K562 (cell line): ENCODE results near the gene RETREG2. TPM values are rescaled to one million over a fixed set of nuclear protein-coding genes. Genes with fewer than 3 reads are reported as not detected.

Experiments
- CREB5 ChIP-seq: fragments of 250-450 bp; sonication (Bioruptor Pico); IDR thresholded peaks from 2 replicates; pipeline ENCODE4 v1.5.0; 2020; ENCODE audit warnings: mild to moderate bottlenecking
- EP400 ChIP-seq: fragments of 450-650 bp; IDR thresholded peaks from 2 replicates; pipeline ENCODE4 v1.6.1; 2017; ENCODE audit warnings: antibody characterized with exemption, mild to moderate bottlenecking, moderate library complexity
- JUN ChIP-seq, 2 experiments: sonication (generic) in 1 of 2; formaldehyde crosslinking in 1 of 2; IDR thresholded peaks; 2 replicates each; pipeline versions ENCODE4 v1.6.1 to v1.8.0; 2012 to 2022; ENCODE audit warnings: borderline replicate concordance in 2 of 2, mild to moderate bottlenecking in 2 of 2, improper control_type of control experiment in 1 of 2, low read depth in 1 of 2, low read length in 1 of 2, missing genetic modification reagents in 1 of 2
- MXD1 ChIP-seq: fragments of 250-450 bp; sonication (Bioruptor Pico); IDR thresholded peaks from 2 replicates; pipeline ENCODE4 v1.8.0; 2021; ENCODE audit warnings: borderline replicate concordance, mild to moderate bottlenecking, moderate library complexity; ENCODE audit not compliant: poor library complexity, severe bottlenecking
- NFE2 ChIP-seq: IDR thresholded peaks from 2 replicates; pipeline ENCODE4 v1.6.1; 2014; ENCODE audit warnings: antibody characterized with exemption, low read depth
- TAF15 ChIP-seq: fragments of 200-400 bp; formaldehyde crosslinking; IDR thresholded peaks from 2 replicates; pipeline ENCODE4 v1.6.1; 2017; ENCODE audit warnings: mild to moderate bottlenecking, low read depth, low read length, moderate library complexity
- ZNF274 ChIP-seq: IDR thresholded peaks from 2 replicates; pipeline ENCODE4 v1.6.1; 2011; ENCODE audit warnings: low read depth, mild to moderate bottlenecking, low read length, moderate library complexity, borderline replicate concordance
- polyA plus RNA-seq, 8 experiments: library from polyadenylated mRNA; depleted of rRNA in 4 of 8; stranded (reverse) in 5 of 8; unstranded in 3 of 8; fragments of >200 nt; fragmentation: Nextera tagmentation in 2 of 8; fragmentation: Illumina TruSeq in 1 of 8; extraction: Ambion mirVana in 2 of 8; extraction: Trizol in 1 of 8; gene quantifications; 2 replicates each; pipeline versions ENCODE4 v1.2.1 to v1.2.3, GENCODE V29; 2011 to 2014; ENCODE audit warnings: inconsistent platforms in 1 of 8, missing spikeins in 1 of 8
- total RNA-seq, 7 experiments: library from RNA; depleted of rRNA in 6 of 7; stranded (reverse); fragments of >200 nt in 6 of 7; fragmentation: Illumina TruSeq in 2 of 7; extraction: Trizol in 2 of 7; gene quantifications; 2 replicates each; pipeline versions ENCODE4 v1.2.1 to v1.2.3, GENCODE V29; 2011 to 2021; ENCODE audit warnings: low replicate concordance in 1 of 7
- TF ChIP-seq, protein P1 (sequence below): sonication (generic); formaldehyde crosslinking; IDR thresholded peaks from 2 replicates; pipeline ENCODE4 v1.8.0; 2022; ENCODE audit warnings: mild to moderate bottlenecking, missing genetic modification reagents, borderline replicate concordance
- TF ChIP-seq, protein P2 (sequence below): fragments of 200-600 bp; sonication (generic); IDR thresholded peaks from one replicate; pipeline ENCODE4 v1.6.1; 2012; ENCODE audit warnings: mild to moderate bottlenecking, low read depth, low read length, inconsistent platforms

The RETREG2 gene
- total and polyA plus RNA-seq, 9 of the 15 experiments (the other 6 are each of a cell fraction or from before 2014, with no cell fraction given) = 4.9 to 40.1 (median 19.2) TPM

GRCh38 chr2:219218732-219219701 lies 40.9 kb downstream of the RETREG2 start, which contains the start of gene ABCB6 (continued):
- TF ChIP-seq TAF15 (no peak), NFE2 (no peak), ZNF274 (no peak), CREB5 (CRISPR knock-in tag) (no peak), JUN (IDR thresholded peaks at IDR 0.05; ENCODE audit: borderline replicate concordance, low read depth, low read length) (peak; percentile 65; the same call in 1 of the 2 replicates), JUN (CRISPR knock-in tag; IDR thresholded peaks at IDR 0.05; ENCODE audit: borderline replicate concordance) (peak; percentile 44; the same call in 1 of the 2 replicates), MXD1 (CRISPR knock-in tag) (peak; percentile 35), EP400 (peak; percentile 87)
- TF ChIP-seq, protein P1, sequence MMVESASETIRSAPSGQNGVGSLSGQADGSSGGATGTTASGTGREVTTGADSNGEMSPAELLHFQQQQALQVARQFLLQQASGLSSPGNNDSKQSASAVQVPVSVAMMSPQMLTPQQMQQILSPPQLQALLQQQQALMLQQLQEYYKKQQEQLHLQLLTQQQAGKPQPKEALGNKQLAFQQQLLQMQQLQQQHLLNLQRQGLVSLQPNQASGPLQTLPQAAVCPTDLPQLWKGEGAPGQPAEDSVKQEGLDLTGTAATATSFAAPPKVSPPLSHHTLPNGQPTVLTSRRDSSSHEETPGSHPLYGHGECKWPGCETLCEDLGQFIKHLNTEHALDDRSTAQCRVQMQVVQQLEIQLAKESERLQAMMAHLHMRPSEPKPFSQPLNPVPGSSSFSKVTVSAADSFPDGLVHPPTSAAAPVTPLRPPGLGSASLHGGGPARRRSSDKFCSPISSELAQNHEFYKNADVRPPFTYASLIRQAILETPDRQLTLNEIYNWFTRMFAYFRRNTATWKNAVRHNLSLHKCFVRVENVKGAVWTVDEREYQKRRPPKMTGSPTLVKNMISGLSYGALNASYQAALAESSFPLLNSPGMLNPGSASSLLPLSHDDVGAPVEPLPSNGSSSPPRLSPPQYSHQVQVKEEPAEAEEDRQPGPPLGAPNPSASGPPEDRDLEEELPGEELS (CRISPR knock-in tag) = 0 out of 2 replicates have a peak, but pooled peaks have one; percentile 37
- TF ChIP-seq, protein P2, sequence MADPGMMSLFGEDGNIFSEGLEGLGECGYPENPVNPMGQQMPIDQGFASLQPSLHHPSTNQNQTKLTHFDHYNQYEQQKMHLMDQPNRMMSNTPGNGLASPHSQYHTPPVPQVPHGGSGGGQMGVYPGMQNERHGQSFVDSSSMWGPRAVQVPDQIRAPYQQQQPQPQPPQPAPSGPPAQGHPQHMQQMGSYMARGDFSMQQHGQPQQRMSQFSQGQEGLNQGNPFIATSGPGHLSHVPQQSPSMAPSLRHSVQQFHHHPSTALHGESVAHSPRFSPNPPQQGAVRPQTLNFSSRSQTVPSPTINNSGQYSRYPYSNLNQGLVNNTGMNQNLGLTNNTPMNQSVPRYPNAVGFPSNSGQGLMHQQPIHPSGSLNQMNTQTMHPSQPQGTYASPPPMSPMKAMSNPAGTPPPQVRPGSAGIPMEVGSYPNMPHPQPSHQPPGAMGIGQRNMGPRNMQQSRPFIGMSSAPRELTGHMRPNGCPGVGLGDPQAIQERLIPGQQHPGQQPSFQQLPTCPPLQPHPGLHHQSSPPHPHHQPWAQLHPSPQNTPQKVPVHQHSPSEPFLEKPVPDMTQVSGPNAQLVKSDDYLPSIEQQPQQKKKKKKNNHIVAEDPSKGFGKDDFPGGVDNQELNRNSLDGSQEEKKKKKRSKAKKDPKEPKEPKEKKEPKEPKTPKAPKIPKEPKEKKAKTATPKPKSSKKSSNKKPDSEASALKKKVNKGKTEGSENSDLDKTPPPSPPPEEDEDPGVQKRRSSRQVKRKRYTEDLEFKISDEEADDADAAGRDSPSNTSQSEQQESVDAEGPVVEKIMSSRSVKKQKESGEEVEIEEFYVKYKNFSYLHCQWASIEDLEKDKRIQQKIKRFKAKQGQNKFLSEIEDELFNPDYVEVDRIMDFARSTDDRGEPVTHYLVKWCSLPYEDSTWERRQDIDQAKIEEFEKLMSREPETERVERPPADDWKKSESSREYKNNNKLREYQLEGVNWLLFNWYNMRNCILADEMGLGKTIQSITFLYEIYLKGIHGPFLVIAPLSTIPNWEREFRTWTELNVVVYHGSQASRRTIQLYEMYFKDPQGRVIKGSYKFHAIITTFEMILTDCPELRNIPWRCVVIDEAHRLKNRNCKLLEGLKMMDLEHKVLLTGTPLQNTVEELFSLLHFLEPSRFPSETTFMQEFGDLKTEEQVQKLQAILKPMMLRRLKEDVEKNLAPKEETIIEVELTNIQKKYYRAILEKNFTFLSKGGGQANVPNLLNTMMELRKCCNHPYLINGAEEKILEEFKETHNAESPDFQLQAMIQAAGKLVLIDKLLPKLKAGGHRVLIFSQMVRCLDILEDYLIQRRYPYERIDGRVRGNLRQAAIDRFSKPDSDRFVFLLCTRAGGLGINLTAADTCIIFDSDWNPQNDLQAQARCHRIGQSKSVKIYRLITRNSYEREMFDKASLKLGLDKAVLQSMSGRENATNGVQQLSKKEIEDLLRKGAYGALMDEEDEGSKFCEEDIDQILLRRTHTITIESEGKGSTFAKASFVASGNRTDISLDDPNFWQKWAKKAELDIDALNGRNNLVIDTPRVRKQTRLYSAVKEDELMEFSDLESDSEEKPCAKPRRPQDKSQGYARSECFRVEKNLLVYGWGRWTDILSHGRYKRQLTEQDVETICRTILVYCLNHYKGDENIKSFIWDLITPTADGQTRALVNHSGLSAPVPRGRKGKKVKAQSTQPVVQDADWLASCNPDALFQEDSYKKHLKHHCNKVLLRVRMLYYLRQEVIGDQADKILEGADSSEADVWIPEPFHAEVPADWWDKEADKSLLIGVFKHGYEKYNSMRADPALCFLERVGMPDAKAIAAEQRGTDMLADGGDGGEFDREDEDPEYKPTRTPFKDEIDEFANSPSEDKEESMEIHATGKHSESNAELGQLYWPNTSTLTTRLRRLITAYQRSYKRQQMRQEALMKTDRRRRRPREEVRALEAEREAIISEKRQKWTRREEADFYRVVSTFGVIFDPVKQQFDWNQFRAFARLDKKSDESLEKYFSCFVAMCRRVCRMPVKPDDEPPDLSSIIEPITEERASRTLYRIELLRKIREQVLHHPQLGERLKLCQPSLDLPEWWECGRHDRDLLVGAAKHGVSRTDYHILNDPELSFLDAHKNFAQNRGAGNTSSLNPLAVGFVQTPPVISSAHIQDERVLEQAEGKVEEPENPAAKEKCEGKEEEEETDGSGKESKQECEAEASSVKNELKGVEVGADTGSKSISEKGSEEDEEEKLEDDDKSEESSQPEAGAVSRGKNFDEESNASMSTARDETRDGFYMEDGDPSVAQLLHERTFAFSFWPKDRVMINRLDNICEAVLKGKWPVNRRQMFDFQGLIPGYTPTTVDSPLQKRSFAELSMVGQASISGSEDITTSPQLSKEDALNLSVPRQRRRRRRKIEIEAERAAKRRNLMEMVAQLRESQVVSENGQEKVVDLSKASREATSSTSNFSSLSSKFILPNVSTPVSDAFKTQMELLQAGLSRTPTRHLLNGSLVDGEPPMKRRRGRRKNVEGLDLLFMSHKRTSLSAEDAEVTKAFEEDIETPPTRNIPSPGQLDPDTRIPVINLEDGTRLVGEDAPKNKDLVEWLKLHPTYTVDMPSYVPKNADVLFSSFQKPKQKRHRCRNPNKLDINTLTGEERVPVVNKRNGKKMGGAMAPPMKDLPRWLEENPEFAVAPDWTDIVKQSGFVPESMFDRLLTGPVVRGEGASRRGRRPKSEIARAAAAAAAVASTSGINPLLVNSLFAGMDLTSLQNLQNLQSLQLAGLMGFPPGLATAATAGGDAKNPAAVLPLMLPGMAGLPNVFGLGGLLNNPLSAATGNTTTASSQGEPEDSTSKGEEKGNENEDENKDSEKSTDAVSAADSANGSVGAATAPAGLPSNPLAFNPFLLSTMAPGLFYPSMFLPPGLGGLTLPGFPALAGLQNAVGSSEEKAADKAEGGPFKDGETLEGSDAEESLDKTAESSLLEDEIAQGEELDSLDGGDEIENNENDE = no peak
